Uterus (tissue), 4 donors: Measurements from ENCODE around the gene SLC44A3. TPM values are rescaled to one million over a fixed set of nuclear protein-coding genes. Genes with fewer than 3 reads are reported as not detected.

Source experiments
- DNase-seq, 2 donors: peaks; one replicate each; pipeline ENCODE4 v3.0.0-alpha.2; 2019 to 2020
- H3K27ac ChIP-seq, 2 donors: fragments of 200-600 bp; sonication (generic); 1 replicate in 1 of 2; 2 replicates in 1 of 2; pipeline ENCODE4 v1.5.1; 2016 to 2018
- H3K27me3 ChIP-seq, 2 donors: fragments of 200-600 bp; sonication (generic); one replicate each; pipeline ENCODE4 v1.5.1; 2018 to 2019; ENCODE audit warnings: control low read depth in 1 of 2
- H3K36me3 ChIP-seq, 2 donors: fragments of 200-600 bp; sonication (generic); one replicate each; pipeline ENCODE4 v1.5.1; 2019; ENCODE audit warnings: control low read depth in 1 of 2
- H3K4me1 ChIP-seq, 2 donors: fragments of 200-600 bp; sonication (generic); one replicate each; pipeline ENCODE4 v1.5.1; 2018 to 2019; ENCODE audit warnings: control low read depth in 1 of 2
- H3K4me3 ChIP-seq, 2 donors: fragments of 200-600 bp; sonication (generic); 1 replicate in 1 of 2; 2 replicates in 1 of 2; pipeline ENCODE4 v1.5.1; 2018 to 2019; ENCODE audit warnings: mild to moderate bottlenecking in 1 of 2
- H3K9me3 ChIP-seq, 2 donors: fragments of 200-600 bp; sonication (generic); one replicate each; pipeline ENCODE4 v1.5.1; 2019; ENCODE audit warnings: control low read depth in 1 of 2
- CTCF ChIP-seq, 4 experiments: fragments of 200-600 bp in 2 of 4; fragments of 450-650 bp in 2 of 4; sonication (generic) in 2 of 4; IDR thresholded peaks; one replicate each; pipeline ENCODE4 v1.5.1; 2016 to 2019; ENCODE audit warnings: antibody characterized with exemption in 4 of 4, mild to moderate bottlenecking in 2 of 4, moderate library complexity in 1 of 4
- POLR2A ChIP-seq, 2 donors: fragments of 450-650 bp; IDR thresholded peaks; one replicate each; pipeline ENCODE4 v1.6.1; 2016; ENCODE audit warnings: antibody characterized with exemption in 2 of 2, mild to moderate bottlenecking in 1 of 2, moderate library complexity in 1 of 2
- intact Hi-C: fragments of 100-400 bp; cut with DNase I; formaldehyde crosslinking; loops from one replicate; pipeline ENCODE4 v1.15.1; 2023; ENCODE audit warnings: low total_unique reads
- total RNA-seq, 4 donors: library from RNA; depleted of rRNA in 3 of 4; stranded (reverse); fragments of >200 nt in 3 of 4; gene quantifications; one replicate each; pipeline versions ENCODE4 v1.1.0 to v1.2.4, GENCODE V29; 2014 to 2023
- donor health status: DM: yes; HTN: yes; CAD: no.

SLC44A3 gene
- total RNA-seq, 4 donors from 2014 or later = 1.3 to 10.3 (median 4.8) TPM

DNA sequence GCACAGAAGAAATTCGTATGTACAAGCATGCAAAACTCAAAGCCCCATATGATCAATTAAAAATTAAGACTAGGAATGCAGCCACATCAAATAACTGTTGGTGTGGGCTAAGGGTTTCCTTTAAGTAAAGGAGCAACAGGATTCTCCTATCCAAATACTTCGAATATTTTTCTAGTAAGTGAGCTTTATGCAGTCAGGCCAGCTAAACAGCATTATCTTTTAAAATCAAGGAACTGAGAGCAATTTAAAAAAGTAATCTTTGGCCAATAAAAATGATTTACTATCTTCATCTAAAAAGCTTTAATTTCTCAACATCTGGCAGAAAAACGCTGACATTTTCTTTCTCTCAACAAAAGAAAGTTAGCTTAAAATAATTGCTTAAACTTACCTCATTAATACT is 87.0 kb downstream of the SLC44A3 start:
- H3K36me3 ChIP-seq = no peaks in the 10 kb centered on the region
- no peak for DNase-seq
- H3K27ac ChIP-seq = peak overlapping the region; percentile 62 to 75
- H3K4me1 ChIP-seq = peaks cover 0 to 6% of the 10 kb centered on the region in 2 donors
- no peaks in the 10 kb centered on the region for H3K9me3 ChIP-seq
- H3K4me3 ChIP-seq = no peak overlapping the region
- TF ChIP-seq CTCF (IDR thresholded peaks at IDR 0.05) = no peak
- no peak for TF ChIP-seq POLR2A (IDR thresholded peaks at IDR 0.05)
- H3K27me3 ChIP-seq = no peaks in the 10 kb centered on the region
- intact Hi-C loops = no loop called here

DNA sequence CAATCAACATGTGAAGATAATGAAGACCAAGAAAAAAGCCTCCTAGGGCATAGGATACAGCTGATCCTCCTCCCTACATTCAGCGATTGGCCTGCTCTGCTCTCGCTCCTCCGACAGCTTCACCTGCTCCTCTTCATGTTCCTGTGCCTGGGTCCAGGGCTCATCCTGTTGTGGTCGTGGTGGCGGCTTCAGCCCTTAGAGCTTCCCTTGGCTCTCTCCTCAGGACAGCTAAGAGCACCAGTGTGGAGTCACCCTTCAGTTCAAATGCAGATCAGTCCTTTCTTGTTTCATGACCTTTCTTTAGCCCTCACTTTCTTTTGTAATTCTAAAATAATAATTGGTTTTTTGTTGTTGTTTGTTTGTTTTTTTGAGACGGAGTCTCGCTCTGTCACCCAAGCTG is 88.0 kb downstream of the SLC44A3 start:
- TF ChIP-seq CTCF (IDR thresholded peaks at IDR 0.05) (no peak), POLR2A (IDR thresholded peaks at IDR 0.05) (no peak)
- H3K4me3 ChIP-seq = no peak overlapping the region
- H3K27ac ChIP-seq = peak overlapping the region; percentile 62 to 75
- H3K27me3 ChIP-seq = no peaks in the 10 kb centered on the region
- no peak for DNase-seq
- H3K36me3 ChIP-seq = no peaks in the 10 kb centered on the region
- H3K4me1 ChIP-seq = peaks cover 0 to 6% of the 10 kb centered on the region in 2 donors
- no peaks in the 10 kb centered on the region for H3K9me3 ChIP-seq
- intact Hi-C loops = no loop called here

GRCh38 chr1:94908965-94909364 is 88.8 kb downstream of the SLC44A3 start:
- no peak for DNase-seq
- intact Hi-C loops = no loop called here
- no peaks in the 10 kb centered on the region for H3K9me3 ChIP-seq
- H3K4me3 ChIP-seq = no peak overlapping the region
- H3K27me3 ChIP-seq = no peaks in the 10 kb centered on the region
- TF ChIP-seq POLR2A (IDR thresholded peaks at IDR 0.05) (no peak), CTCF (IDR thresholded peaks at IDR 0.05) (no peak)
- no peaks in the 10 kb centered on the region for H3K36me3 ChIP-seq
- peak overlapping the region; percentile 25 to 62 for H3K27ac ChIP-seq
- peaks cover 0 to 6% of the 10 kb centered on the region in 2 donors for H3K4me1 ChIP-seq

- intact Hi-C loops = no loop called here
- peak overlapping the region; percentile 20 to 25 for H3K27ac ChIP-seq
Observed at GRCh38 chr1:94909486-94909885, 89.3 kb downstream of the SLC44A3 start.

More at GRCh38 chr1:94909486-94909885, 89.3 kb downstream of the SLC44A3 start:
- TF ChIP-seq POLR2A (IDR thresholded peaks at IDR 0.05) = no peak
- no peak for TF ChIP-seq CTCF (IDR thresholded peaks at IDR 0.05)
- no peak for DNase-seq
- no peaks in the 10 kb centered on the region for H3K9me3 ChIP-seq
- no peaks in the 10 kb centered on the region for H3K36me3 ChIP-seq
- no peak overlapping the region for H3K4me3 ChIP-seq
- H3K4me1 ChIP-seq = peaks cover 0 to 6% of the 10 kb centered on the region in 2 donors
- no peaks in the 10 kb centered on the region for H3K27me3 ChIP-seq
